ENCODE measurements around the gene ERBB4.

DNA sequence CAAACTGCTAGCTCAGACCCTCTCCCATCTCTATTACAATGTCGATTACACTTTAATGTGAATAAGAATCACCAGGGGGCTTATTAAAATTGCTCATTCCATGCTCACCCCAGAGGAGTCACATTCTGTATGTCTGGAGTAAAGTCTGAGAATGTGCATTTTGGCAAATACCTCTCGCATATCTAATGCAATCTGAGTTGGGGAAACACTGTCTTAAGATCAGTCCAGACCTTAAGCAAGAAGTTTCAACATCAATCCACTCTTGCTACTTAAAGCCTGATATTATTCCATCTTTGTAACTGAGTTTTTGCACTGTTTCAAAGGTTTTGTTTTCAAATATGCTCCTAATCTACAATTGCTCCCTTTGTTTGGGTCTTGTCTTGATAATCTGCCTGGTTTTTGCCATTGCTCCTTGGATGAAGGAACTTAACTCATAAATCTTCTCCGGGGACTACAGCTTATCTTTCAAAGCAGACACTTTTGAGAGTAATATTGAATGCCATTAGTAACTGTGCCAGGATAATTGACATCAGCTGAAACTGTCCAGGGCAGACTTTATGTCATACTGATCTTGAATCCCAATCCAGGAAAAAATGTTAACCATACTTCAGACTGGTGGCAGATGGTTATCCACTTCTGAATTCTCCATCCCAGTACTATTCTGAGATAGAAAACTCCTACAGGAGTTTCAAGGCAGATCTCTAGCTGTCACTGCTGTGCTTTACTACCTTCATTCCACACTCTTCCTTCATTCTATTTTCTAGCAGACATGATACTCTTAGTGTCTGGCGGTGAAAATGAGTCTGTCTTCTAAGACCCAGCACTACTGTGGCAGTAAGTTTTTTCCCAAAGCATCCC, 200.9 kb downstream of the ERBB4 start:
- TF ChIP-seq, protein P1, sequence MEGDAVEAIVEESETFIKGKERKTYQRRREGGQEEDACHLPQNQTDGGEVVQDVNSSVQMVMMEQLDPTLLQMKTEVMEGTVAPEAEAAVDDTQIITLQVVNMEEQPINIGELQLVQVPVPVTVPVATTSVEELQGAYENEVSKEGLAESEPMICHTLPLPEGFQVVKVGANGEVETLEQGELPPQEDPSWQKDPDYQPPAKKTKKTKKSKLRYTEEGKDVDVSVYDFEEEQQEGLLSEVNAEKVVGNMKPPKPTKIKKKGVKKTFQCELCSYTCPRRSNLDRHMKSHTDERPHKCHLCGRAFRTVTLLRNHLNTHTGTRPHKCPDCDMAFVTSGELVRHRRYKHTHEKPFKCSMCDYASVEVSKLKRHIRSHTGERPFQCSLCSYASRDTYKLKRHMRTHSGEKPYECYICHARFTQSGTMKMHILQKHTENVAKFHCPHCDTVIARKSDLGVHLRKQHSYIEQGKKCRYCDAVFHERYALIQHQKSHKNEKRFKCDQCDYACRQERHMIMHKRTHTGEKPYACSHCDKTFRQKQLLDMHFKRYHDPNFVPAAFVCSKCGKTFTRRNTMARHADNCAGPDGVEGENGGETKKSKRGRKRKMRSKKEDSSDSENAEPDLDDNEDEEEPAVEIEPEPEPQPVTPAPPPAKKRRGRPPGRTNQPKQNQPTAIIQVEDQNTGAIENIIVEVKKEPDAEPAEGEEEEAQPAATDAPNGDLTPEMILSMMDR (IDR thresholded peaks at IDR 0.05), result no peak
- TF ChIP-seq POLR2A (IDR thresholded peaks at IDR 0.05), result no peak

Data from uterus (tissue), 2 donors.